Activated B cell treated with CpG ODN at 0.5 μM for 24 hours (primary cell): ENCODE results near the gene PRKN. TPM values are rescaled to one million over a fixed set of nuclear protein-coding genes. Genes with fewer than 3 reads are reported as not detected.

Experiments
- ATAC-seq: fragments of 200-7000 bp; cut with Tn5 transposase; one replicate; pipeline ENCODE4 v1.10.0; 2021; ENCODE audit warnings: low read depth, mild to moderate bottlenecking, moderate library complexity
- CTCF ChIA-PET: fragments of 350-600 bp; sonication (Branson Sonifier 250); formaldehyde crosslinking; loops from one replicate; lab custom pipeline; 2021; ENCODE audit warnings: antibody characterized with exemption; lab: Charles Lee
- POLR2A ChIA-PET: fragments of 350-600 bp; sonication (Branson Sonifier 250); formaldehyde crosslinking; loops from one replicate; lab custom pipeline; 2021; ENCODE audit warnings: antibody characterized with exemption; lab: Charles Lee
- DNase-seq: peaks from one replicate; pipeline ENCODE4 v3.0.0; 2022
- H3K27ac Mint-ChIP-seq: one replicate; pipeline ENCODE4 v1.8.0; 2020; ENCODE audit warnings: mixed read lengths
- H3K27me3 Mint-ChIP-seq: one replicate; pipeline ENCODE4 v1.8.0; 2021; ENCODE audit warnings: mixed read lengths
- H3K36me3 Mint-ChIP-seq: one replicate; pipeline ENCODE4 v1.8.0; 2021; ENCODE audit warnings: low read depth, mixed read lengths
- H3K4me1 Mint-ChIP-seq: one replicate; pipeline ENCODE4 v1.8.0; 2021; ENCODE audit warnings: mixed read lengths
- H3K4me3 Mint-ChIP-seq: one replicate; pipeline ENCODE4 v1.8.0; 2020; ENCODE audit warnings: mild to moderate bottlenecking, mixed read lengths
- H3K9me3 Mint-ChIP-seq: one replicate; pipeline ENCODE4 v1.8.0; 2020; ENCODE audit warnings: mixed read lengths
- CTCF ChIP-seq: fragments of 200-600 bp; IDR thresholded peaks from one replicate; pipeline ENCODE4 v1.8.0; 2022; ENCODE audit warnings: antibody characterized with exemption, mild to moderate bottlenecking
- intact Hi-C: fragments of 100-400 bp; cut with micrococcal nuclease; formaldehyde crosslinking; loops from one replicate; pipeline ENCODE4 v1.15.1; 2024
- total RNA-seq: library from RNA; stranded (reverse); gene quantifications from 2 replicates; pipeline ENCODE4 v1.2.3, GENCODE V29; 2022

The PRKN gene
- total RNA-seq, 1 donor from 2014 or later = 2.3 TPM

DNA sequence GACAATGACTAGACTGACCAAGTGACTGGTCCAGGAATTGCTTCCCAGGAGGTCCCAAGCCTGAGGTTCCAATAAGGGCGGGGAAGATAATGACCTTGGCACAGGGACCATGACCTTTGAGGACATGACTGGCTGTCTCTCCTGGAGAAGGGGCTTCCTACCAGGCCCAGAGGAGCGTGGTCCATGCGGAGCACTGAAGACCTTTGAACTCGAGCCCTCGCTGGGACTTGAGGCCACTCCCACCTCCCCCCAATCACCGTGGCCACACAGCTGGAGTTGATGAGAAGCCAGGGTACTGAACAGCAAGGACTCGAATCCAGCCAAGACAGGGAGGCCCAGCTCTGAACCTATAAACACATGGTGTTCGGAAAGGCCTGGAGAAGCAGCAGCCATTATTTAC lies 677.0 kb downstream of the PRKN start:
- DNase-seq (no peak), ATAC-seq (no peak)
- ChIA-PET POLR2A (no interaction called here), CTCF (no interaction called here)
- Mint-ChIP-seq H3K9me3 (peaks cover 4% of the 10 kb centered on the region), H3K4me1 (no peaks in the 10 kb centered on the region), H3K36me3 (no peaks in the 10 kb centered on the region), H3K27me3 (no peaks in the 10 kb centered on the region), H3K27ac (no peak overlapping the region), H3K4me3 (no peak overlapping the region)
- no peak for TF ChIP-seq CTCF
- intact Hi-C loops = no loop called here

DNA sequence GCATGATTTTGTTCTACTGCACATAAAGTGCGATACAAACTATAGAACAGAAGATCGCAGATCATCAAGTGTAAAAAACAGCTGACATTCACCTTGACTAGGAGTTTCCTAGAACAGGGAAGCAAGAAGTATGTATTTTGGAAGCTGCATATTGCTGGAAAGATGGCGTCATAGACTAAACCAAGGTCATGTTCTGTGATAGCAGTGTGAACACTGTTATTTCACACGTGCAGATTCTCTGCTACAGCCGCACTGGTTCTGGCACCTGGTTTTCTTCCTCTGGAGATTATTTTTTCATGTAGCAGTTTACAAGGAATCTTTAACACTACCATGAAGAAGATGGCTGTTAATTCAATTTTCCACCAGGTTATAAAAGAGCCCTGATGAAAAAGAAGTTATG lies 681.2 kb downstream of the PRKN start:
- no peak overlapping the region for H3K4me3 Mint-ChIP-seq
- intact Hi-C loops = no loop called here
- H3K9me3 Mint-ChIP-seq = peaks cover 26% of the 10 kb centered on the region
- no peaks in the 10 kb centered on the region for H3K27me3 Mint-ChIP-seq
- H3K27ac Mint-ChIP-seq = no peak overlapping the region
- no peaks in the 10 kb centered on the region for H3K4me1 Mint-ChIP-seq
- H3K36me3 Mint-ChIP-seq = no peaks in the 10 kb centered on the region
- POLR2A ChIA-PET = no interaction called here
- TF ChIP-seq CTCF = no peak
- CTCF ChIA-PET = no interaction called here
- ATAC-seq (no peak), DNase-seq (no peak)

DNA sequence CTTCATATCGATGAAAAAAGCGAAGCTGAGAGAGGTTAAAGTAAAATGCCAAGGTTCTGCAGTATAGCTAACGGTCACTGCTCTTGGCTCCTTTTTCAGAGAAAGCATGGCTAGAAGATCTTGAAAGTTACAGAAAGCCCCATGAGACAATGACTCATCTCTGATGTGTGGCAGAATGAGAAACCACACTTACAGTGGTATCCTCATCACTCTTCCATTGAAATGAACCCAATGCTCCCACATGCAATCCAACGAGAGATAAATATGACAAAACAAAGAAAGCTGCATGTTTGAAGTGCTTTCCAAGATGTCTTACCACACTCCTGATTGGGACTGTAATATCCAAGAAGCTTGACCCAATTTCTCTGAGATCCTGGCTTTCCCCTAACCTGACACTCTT lies 694.9 kb downstream of the PRKN start:
- ATAC-seq (no peak), DNase-seq (no peak)
- Mint-ChIP-seq H3K36me3 (no peaks in the 10 kb centered on the region), H3K9me3 (no peaks in the 10 kb centered on the region), H3K27me3 (no peaks in the 10 kb centered on the region), H3K4me1 (no peaks in the 10 kb centered on the region), H3K4me3 (no peak overlapping the region), H3K27ac (no peak overlapping the region)
- no peak for TF ChIP-seq CTCF
- intact Hi-C loops = no loop called here
- CTCF ChIA-PET = no interaction called here
- POLR2A ChIA-PET = no interaction called here

DNA sequence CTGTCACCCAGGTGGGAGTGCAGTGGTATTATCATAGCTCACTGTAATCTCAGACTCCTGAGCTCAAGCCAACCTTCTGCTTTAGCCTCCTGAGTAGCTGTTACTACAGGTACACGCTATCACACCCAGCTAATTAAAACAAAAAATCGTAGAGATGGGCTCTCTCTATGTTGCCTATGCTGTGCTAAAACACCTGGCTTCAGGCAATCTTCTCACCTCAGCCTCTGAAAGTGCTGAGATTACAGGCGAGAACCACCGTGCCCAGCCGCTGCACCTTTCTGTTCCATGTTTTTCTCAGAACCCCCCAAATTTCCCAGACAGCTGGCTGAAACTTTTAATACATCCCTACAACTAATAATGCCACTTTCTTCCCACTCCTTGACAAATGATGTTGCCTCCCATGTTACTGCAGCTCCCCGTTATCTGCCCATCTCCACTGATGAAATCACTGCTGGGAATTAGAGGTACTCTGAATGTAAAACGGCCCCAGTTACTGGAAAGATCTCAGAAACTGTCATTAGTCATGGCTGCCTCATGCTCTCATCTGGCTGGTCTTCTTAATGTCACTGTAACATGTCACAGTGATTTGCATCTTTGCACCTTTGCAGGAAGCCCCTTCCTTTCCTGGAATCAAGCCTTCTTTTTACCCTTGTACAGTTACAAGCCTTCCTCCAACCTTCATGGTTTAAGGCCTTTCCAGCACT lies 697.5 kb downstream of the PRKN start:
- ChIA-PET POLR2A (no interaction called here), CTCF (no interaction called here)
- Mint-ChIP-seq H3K27me3 (no peaks in the 10 kb centered on the region), H3K4me3 (no peak overlapping the region), H3K9me3 (peaks cover 2% of the 10 kb centered on the region), H3K4me1 (no peaks in the 10 kb centered on the region), H3K27ac (no peak overlapping the region), H3K36me3 (no peaks in the 10 kb centered on the region)
- TF ChIP-seq CTCF = no peak
- DNase-seq (no peak), ATAC-seq (no peak)
- intact Hi-C loops = no loop called here

DNA sequence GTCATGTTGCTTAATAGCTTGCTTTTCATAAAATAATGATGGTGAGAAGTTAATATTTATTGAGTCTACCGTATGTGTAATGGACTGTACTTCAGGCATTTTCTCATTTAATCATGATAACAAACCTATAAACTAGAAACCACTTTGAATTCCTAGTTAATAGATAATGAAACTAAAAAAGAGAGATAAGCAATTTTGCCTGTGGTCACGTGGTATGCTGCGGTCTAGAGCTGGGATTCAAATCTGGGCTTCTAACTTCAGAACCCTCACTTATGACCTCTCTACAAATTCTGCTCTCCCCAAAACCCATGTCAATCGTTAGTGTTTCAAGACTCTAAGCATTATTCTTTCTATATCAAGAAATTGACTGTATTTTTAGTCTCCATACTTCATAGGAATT lies 700.7 kb downstream of the PRKN start:
- no peak overlapping the region for H3K27ac Mint-ChIP-seq
- ATAC-seq (no peak), DNase-seq (no peak)
- peaks cover 11% of the 10 kb centered on the region for H3K9me3 Mint-ChIP-seq
- no peaks in the 10 kb centered on the region for H3K4me1 Mint-ChIP-seq
- ChIA-PET POLR2A (no interaction called here), CTCF (no interaction called here)
- H3K27me3 Mint-ChIP-seq = no peaks in the 10 kb centered on the region
- TF ChIP-seq CTCF = no peak
- no peak overlapping the region for H3K4me3 Mint-ChIP-seq
- H3K36me3 Mint-ChIP-seq = no peaks in the 10 kb centered on the region
- intact Hi-C loops = no loop called here
